ENCODE results near the gene QSOX2.

The QSOX2 gene

DNA sequence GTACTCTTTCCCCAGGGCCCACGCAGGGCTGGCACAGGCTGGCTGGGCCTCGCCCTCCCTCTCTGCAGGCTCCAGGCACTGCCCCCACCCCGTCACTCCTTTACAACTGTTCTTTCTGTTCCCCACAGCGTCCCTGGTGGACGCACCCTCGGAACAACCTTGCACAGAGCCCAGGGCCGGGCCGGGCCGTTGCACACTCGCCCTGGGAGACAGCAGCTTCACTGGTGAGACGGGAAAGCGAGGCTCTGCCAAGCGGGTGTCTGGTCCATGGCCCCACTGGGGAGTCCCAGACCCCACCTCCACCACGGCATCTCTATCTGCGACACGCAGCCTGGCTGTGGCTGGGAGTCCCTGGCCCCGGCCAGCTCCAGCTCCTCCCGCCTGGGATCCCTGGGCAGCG lies 18.4 kb upstream of the QSOX2 start:
- TF ChIP-seq, protein P1, sequence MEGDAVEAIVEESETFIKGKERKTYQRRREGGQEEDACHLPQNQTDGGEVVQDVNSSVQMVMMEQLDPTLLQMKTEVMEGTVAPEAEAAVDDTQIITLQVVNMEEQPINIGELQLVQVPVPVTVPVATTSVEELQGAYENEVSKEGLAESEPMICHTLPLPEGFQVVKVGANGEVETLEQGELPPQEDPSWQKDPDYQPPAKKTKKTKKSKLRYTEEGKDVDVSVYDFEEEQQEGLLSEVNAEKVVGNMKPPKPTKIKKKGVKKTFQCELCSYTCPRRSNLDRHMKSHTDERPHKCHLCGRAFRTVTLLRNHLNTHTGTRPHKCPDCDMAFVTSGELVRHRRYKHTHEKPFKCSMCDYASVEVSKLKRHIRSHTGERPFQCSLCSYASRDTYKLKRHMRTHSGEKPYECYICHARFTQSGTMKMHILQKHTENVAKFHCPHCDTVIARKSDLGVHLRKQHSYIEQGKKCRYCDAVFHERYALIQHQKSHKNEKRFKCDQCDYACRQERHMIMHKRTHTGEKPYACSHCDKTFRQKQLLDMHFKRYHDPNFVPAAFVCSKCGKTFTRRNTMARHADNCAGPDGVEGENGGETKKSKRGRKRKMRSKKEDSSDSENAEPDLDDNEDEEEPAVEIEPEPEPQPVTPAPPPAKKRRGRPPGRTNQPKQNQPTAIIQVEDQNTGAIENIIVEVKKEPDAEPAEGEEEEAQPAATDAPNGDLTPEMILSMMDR (IDR thresholded peaks at IDR 0.05; ENCODE audit: insufficient read depth, low read length, missing control alignments) = no peak
- ChIA-PET CTCF (interaction anchor here (0.7 to 1.8 kb wide), 3 partner anchors 10 to 20 kb away, joined by 3 to 5 read pairs (median 3); no protein-coding TSS in a partner anchor), POLR2A (no interaction called here)
- no peak for DNase-seq (ENCODE audit: low read depth, low spot score)
- no peak overlapping the region for H3K4me3 ChIP-seq (ENCODE audit: low read depth, low read length)

DNA sequence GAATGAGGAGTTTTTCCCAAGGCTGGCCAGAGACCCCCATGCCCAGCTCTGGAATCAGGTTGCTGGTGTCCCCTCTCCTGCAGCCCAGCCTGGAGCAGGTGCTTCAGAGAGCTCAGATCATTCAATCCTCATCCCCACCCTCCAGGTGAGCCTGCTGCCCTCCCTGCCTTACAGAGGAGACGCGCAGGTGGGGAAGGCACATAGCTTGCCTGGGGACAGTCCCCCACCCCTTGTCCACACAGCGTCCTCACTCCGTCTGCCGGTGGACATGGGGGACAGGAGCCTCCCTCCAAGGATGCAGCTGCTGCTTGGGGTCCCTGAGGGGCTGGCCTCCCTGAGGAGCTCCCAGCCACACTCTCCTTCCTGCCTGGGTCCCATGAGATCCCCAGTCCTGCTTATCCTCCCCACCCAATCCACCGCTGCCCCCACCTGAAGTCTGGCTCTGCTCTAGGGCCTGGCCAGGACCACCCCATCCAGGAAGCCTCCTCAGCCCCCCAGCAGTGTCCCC lies 17.1 kb upstream of the QSOX2 start:
- no peak overlapping the region for H3K4me3 ChIP-seq (ENCODE audit: low read depth, low read length)
- CTCF ChIA-PET = interaction anchor here (1.0 to 1.8 kb wide), 2 partner anchors 21 kb away, joined by 3 to 5 read pairs; no protein-coding TSS in a partner anchor
- no peak for DNase-seq (ENCODE audit: low read depth, low spot score)
- TF ChIP-seq, protein P1 (IDR thresholded peaks at IDR 0.05; ENCODE audit: insufficient read depth, low read length, missing control alignments) = no peak
- POLR2A ChIA-PET = no interaction called here

DNA sequence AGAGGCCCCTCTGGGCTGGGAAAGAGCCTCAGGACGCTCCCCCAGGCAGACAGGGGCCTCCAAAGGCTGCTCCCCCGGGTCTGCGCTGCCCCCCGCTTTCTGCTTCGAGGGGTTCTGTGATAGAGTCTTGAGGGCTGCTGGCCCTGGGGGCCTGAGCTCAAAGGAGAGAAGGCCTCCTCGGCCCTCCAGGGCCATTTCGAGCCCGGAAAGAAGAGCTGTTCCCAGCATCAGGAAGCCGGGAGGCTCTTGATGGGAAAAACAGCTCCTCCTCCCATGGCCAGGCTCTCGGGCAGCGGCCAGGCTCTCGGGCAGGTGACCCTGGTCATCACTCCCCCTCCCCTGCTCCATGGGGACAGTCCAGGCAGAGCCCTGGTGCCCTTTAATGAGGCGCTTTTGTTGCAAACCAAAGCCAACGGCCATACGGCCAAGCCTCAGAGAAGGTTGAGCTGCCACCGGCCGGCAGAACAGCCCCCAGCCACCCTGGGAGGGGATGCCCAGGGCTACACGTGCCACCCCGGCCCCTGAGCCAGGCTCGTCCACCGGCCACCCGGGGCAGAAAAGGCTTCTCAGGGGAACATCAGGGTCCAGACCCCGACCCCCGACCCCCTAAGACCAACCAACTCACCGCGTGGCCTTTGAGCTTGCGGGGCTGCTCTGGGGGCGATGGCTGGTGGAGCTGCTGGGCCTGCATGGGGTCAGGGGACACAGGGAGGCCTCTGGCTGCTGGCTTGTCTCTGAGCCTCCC lies 16.2 kb upstream of the QSOX2 start:
- CTCF ChIA-PET = interaction anchor here (1.0 to 1.3 kb wide), 2 partner anchors 11 to 22 kb away, joined by 3 read pairs; no protein-coding TSS in a partner anchor
- TF ChIP-seq, protein P1 (IDR thresholded peaks at IDR 0.05; ENCODE audit: insufficient read depth, low read length, missing control alignments) = no peak
- no peak for DNase-seq (ENCODE audit: low read depth, low spot score)
- POLR2A ChIA-PET = no interaction called here
- H3K4me3 ChIP-seq (ENCODE audit: low read depth, low read length) = no peak overlapping the region

DNA sequence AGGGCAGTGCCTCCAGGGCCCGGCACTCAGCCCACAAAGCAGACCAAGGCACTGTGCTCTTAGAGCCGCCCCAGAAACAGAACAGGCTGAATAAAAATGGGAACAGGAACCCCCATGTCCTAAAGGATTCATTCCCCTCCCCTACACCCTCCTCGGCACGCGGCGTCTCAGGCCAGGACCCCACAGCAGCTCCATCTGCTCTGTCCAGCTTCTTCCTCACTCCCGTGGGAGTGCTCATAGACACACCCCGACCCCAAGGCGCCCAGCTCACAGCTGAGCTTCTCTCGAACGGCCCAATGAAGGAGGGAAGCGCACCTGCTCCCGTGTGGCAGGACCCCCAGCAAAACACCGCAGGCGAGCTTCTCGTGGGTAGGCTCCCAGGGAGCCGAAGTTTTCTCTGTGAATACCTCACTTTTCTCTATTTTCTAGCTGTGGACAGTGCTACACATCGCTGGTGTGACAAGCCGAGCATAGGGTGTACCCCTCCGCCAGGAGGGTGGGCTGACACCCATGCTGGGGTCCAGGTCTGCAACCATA lies 15.4 kb upstream of the QSOX2 start:
- CTCF ChIA-PET = interaction anchor here (1.3 kb wide), 1 partner anchor 10 kb away, joined by 3 read pairs; no protein-coding TSS in a partner anchor
- H3K4me3 ChIP-seq (ENCODE audit: low read depth, low read length) = no peak overlapping the region
- no peak for DNase-seq (ENCODE audit: low read depth, low spot score)
- POLR2A ChIA-PET = no interaction called here
- TF ChIP-seq, protein P1 (IDR thresholded peaks at IDR 0.05; ENCODE audit: insufficient read depth, low read length, missing control alignments) = no peak

DNA sequence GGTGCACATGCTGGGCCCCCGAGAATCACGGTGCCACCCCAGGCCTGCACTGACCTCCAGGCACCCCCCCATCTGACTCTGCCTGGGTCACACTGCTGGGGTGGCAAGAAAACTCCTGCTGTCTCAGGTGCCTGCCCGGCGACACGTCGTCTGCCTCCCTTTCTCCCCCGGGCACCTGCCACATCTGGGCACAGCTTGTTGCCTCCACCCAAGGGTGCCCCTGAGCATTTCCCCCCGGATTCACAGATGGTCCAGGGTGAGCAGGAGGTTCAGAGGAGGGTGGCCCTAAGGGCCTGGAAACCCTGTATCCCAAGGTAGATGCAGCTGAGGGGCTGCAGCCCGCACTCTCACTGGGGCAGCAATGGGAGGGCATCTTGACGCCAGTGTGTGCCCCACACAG lies 14.9 kb upstream of the QSOX2 start:
- CTCF ChIA-PET = no interaction called here
- DNase-seq (ENCODE audit: low read depth, low spot score) = no peak
- TF ChIP-seq, protein P1 (IDR thresholded peaks at IDR 0.05; ENCODE audit: insufficient read depth, low read length, missing control alignments) = no peak
- no peak overlapping the region for H3K4me3 ChIP-seq (ENCODE audit: low read depth, low read length)
- POLR2A ChIA-PET = no interaction called here

DNA sequence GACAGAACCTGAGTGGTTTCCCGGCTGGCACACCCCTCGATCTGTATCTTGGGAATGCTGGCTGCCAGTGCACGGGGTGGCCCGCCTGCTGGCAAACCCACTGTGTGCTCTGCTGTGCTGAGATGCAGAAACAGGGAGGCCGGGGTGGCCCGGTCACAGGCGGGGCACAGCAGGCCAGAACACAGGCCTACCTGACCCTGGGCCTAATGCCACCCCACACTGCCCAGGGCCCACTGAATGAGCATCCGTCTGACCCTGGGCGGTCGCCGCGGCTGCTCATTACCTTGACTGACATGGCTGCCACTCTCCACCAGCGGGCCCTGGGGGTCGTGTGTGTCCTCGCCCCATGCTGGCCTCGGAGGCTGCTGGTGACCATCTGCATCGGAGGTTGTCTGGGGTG lies 14.2 kb upstream of the QSOX2 start:
- POLR2A ChIA-PET = no interaction called here
- TF ChIP-seq, protein P1 (IDR thresholded peaks at IDR 0.05; ENCODE audit: insufficient read depth, low read length, missing control alignments) = no peak
- DNase-seq (ENCODE audit: low read depth, low spot score) = no peak
- H3K4me3 ChIP-seq (ENCODE audit: low read depth, low read length) = no peak overlapping the region
- CTCF ChIA-PET = no interaction called here

Data from AG04449 (cell line).